M059J (cell line): Measurements from ENCODE around the gene UBAP1L. TPM values are rescaled to one million over a fixed set of nuclear protein-coding genes. Genes with fewer than 3 reads are reported as not detected.
"Not testable (repeated sequence)": the region's sequence is repeated elsewhere in the genome, so short reads cannot be mapped to it uniquely, and the experiment has no call there.

Experiments used
- DNase-seq: peaks from one replicate; pipeline ENCODE4 v3.0.0-alpha.2; 2012; ENCODE audit warnings: low read depth
- total RNA-seq: library from RNA; depleted of rRNA; stranded (reverse); fragments of >200 nt; shearing (Covaris generic); gene quantifications from 2 replicates; pipeline ENCODE4 v1.2.3, GENCODE V29; 2014; rRNA removed

Gene UBAP1L
- total RNA-seq: 0.10 and 0.12 TPM in 2 replicates

DNA sequence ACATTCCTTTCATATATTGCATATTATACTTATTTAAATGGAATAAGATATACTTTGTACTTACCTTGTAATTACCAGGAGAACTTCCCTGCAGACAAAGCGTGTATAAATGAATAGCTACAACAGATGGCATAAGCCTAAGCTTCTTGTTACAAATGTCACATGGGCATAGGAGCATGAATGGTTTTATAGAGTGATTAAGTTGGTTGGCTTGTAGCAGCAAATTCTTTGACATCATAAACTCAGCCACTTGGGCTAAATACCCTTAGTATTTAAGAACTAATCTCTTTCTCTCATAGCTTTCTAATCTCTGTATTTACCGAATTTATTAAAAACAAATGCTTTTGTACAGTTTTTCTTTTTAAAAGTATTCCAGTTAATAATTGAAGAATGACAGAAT is at the start of gene UBAP1L:
Gene UBAP1L, minus strand, starts transcription at position 115 of the 400 bp plus-strand sequence. CDS start 8,985 bp downstream, outside the sequence.
- DNase-seq: no peak

DNA sequence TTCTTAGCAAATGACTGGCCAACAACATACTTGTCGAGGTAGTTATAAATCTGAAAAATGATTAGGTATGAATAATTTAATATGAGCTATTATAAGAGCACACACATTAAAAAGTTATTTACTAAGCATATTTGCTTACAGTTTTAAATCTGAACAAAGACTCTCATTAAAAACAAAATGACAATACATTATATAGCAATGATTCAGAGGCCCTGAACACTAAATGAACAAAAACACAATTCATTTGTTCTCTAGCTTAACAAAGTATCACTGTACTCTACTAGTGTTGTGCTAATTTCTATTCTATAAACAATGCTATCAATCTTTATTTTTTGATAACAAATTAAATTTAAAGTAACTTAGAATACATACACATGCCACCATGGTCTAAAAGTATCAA is 49.1 kb upstream of the UBAP1L start:
- no peak for DNase-seq

DNA sequence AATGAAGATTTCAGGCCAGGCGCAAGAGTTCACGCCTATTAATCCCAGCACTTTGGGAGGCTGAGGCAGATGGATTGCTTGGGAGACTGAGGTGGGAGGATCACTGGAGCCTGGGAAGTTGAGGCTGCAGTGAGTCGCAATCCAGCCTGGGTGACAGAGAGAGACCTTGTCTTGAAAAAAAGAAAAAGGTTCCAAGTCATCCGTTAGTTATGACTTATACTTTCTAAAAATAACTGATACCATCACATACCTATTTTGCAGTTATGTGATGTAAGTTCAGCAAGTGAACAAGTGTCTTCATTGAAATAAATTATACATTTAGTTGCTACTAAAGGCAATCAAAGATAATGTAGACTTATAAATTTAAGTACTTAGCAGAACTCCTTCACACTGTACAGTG is 48.0 kb upstream of the UBAP1L start:
- no peak for DNase-seq

DNA sequence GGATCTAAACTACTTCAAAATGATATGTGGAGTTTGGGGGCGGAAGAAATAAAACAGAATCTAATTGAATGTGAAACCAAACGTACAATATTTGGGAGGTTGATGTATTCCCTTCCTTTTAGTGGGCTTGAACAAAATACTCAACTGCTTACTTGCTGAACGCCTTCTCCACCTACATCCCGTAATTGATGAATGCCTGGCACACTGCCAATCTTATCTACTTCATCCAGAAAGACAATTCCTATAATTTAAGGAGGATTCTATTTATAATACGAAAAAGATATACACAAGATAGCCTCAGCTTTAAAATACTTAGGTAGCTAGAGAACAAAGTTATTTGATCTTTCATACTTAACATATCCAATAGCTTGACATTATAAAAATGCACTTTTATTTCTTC is 41.7 kb upstream of the UBAP1L start:
- no peak for DNase-seq

DNA sequence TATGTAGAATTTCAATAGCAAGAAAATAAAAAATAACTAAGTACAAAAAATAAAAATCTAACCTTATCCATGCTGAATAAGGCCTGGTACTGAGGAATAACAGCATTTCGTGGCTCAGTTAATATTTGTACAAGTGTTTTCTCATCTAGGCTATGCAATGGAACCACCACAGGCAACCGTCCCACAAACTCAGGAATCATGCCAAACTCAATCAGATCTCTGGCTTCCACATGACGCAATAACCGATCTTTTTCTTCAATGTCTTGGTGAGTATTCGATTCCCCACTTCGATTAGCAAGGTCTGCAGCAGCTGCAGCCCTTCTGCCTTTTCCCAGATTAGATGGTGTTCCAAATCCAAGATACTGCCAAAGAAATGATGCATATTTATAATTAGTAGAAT is 39.7 kb upstream of the UBAP1L start:
- DNase-seq: no peak

DNA sequence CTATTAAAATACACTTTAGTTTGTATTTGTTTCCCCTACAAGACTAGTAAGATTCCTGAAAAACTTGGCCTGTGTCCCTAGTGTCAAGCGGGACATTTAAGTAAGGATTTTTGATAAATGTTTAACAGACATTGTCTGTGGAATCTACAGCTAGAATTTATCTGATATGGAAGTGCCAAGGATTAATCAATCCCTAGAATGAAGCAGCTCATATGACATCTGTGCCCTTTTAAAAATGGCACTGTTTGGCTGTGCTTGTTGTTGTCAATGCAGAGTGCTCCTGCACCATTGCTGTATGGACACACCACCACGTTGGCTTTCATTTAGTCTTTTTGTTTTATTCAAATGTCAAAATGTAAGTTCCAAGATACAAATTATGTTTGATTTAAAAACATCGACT is 32.9 kb upstream of the UBAP1L start:
- DNase-seq: no peak

DNA sequence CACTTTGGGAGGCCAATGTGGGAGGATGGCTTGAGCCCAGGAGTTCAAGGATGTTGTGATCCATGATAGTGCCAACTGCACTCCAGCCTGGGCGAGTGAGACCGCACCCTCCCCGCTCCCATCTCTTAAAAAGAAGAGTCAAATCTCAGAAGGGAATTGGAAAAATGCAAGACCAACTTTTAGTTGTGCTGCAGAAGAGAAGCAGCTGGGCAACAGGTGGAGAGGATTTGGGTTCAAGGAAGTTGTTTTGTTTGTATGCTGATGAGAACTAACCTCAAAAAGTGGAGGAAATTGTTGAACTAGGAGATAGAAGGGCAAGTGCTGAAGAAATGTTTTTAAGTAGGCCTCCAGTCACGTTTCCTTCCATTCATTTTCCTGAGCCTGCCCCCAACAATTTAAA is 31.4 kb upstream of the UBAP1L start:
- no peak for DNase-seq

DNA sequence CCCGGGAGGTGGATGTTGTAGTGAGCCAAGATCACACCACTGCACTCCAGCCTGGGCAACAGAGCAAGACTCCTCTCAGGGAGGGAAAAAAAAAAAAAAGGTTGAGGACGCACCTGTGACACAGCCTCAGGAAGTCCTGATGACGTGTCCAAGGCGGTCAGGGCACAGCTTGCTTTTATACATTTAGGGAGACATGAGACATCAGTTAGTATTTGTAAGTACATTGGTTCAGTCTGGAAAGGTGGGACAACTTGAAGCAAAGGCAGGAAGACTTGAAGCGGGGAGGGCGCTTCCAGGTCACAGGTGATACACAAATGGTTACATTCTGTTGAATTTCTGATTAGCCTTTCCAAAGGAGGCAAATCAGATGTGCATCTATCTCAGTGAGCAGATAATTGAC is 23.6 kb upstream of the UBAP1L start:
- DNase-seq: not testable (repeated sequence)

DNA sequence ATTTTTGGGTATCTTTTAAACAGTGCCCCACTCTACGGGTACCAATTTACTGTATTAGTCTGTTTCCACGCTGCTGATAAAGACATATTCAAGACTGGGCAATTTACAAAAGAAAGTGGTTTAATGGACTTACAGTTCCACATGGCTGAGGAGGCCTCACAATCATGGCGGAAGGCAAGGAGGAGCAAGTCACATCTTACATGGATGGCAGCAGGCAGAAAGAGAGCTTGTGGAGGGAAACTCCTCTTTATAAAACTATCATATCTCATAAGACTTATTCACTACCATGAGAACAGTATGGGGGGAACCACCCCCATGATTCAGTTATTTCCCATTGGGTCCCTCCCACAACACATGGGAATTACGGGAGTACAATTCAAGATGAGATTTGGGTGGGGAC is 22.9 kb upstream of the UBAP1L start:
- not testable (repeated sequence) for DNase-seq

DNA sequence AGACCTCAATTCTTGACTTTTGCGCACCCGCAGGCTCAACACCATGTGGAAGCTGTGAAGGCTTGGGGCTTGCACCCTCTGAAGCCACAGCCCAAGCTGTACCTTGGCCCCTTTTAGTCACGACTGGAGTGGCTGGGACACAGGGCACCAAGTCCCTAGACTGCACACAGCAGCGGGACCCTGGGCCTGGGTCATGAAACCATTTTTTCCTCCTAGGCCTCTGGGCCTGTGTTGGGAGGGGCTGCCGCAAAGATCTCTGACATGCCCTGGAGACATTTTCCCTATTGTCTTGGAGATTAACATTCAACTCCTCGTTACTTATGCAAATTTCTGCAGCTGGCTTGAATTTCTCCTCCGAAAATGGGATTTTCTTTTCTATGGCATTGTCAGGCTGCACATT is 22.1 kb upstream of the UBAP1L start:
- DNase-seq: not testable (repeated sequence)

DNA sequence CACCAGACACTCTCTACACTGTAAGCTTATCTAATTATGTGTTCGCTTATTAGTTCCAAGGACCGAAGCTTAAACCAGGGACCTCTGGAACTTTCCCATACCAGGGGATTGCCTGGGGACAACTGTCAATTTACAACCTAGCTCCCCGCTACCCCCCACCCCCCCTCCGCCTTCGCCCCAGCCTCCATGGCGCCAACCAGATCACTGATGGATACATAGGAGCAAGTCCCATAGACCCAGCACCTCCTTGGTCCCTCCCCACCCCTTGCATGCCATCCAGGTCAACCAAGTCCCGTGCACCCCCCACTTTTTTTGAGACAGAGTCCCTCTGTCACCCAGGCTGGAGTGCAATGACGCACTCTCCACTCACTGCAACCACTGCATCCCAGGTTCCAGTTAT is 19.5 kb upstream of the UBAP1L start:
- no peak for DNase-seq

DNA sequence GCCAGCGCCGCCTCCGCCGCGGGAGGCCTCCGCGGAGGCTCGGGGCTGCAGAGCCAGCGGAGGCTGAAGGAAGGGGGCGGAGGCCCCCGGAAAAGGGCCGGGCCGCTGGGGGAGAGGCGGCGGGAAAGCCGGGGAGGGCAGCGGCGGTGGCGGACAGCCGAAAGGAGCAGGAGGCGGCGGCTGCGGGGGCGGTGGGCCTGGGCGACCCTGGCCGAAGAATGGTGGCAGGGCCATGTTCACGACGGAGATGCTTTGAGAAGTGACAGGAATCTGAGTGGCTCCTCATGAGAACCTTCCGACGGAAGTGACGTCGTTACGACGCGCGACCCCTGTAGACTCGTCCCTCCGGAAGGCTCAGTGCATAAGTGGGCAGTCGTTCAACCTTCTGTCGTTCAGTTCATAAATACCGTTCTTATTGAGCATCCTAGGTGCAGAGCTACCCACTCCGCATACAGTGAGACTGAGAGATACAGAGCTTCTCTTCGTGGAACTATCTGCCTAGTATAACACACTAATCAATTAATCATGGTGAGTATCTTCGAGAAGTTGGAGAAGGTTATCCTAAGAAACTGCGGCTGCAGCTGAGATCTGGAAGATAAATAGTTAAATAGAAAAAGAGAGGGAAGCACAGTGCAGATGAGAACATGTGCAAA is 18.7 kb upstream of the UBAP1L start, which contains the start of gene PDCD7:
Gene PDCD7, minus strand, starts transcription at position 261 of the 653 bp plus-strand sequence. Its CDS starts 27 bp downstream, at position 234.
- peak; percentile 88 for DNase-seq

DNA sequence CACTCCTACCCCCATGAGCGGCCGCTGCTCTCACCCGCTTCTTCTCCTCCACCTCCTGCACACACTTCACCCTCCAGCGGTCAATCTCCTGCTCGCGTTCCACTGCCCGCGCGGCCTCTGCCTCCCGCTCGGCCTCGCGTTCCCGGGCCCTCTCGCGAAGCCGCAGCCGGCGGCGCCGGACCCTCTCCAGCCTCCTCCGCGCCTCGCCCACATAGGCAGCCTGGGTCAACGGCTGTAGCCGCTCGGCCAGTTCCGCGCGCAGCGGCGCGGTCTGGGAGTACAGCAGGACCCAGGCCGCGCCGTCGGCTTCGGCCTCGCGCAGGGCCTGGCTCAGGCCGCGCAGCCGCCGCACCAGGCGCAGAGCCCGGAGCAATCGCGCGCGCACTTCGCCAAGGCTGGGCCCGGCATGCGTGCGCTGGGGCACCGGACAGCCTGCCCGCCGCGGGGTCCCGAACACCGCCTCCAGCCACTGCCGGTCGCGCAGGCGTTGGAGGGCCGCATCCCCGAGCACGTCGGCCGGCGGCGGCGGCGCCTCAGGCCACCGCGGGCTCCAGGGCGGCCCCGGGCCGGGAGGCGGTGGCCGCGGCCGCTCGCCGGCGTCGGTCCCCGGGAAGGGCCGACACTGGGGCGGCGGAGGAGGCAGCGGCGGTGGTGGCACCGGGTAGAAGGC is 18.0 kb upstream of the UBAP1L start:
- peak; percentile 46 for DNase-seq

DNA sequence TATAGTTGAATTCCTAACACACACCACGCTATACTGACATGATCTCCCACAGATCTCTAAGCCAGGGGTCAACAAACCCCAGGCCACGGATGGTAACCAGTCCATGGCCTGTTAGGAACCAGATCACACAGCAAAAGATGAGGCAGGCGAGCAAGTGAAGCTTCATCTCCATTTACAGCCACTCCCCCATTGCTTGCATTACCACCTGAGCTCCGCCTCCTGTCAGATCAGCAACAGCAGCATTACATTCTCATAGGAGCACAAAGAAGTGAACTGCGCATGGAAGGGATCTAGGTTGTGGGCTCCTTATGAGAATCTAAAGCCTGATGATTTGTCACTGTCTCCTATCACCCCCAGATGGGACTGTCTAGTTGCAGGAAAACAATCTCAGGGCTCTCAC is 15.9 kb upstream of the UBAP1L start:
- DNase-seq: no peak

DNA sequence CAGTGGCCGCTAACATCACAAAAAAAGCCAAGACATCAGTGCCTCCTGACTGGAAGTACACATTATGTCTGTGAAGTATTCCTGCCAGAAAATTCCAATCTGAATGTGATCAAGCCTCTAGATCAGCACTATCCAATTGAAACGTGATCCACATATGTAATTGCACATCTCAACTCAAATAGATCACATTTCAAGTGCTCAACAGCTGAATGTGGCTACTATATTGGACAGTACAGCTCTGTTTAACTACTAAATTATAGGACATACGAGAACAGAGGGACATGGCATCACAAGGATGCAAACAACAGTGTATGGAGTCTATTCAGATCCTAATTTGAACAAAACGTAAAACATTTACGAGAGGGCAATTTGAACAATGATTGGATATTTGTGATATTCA is 542 bp upstream of the UBAP1L start:
- DNase-seq: no peak

DNA sequence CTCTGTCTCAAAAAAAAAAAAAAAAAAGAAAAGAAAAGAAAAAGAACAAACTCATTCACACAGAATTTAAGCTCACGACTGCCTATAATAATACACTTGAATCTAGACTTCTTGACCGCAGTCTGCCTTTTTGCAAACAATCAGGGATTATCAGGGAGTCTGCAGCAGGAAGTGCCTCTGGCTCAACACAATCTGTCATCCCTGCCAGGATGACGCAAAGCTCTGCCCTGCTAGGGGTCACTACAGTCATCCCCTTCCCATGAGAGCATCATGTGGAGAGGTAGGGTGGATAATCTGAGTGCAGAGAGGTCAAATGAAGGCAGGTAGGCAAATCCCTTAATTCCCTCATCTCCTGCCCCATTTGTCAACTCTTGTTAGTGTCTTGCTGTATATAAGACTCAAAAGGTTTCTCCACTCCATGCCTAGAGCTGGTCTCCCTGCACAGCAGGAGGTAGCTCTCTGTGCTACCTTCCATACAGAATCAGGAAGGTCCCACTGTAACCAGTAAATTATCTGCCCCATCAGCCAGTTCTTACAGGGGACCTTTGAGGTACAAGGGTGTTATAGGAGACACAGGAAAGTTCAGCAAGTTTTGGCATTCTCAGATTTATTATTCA is 4.2 kb downstream of the UBAP1L start:
- DNase-seq: peak; percentile 48

DNA sequence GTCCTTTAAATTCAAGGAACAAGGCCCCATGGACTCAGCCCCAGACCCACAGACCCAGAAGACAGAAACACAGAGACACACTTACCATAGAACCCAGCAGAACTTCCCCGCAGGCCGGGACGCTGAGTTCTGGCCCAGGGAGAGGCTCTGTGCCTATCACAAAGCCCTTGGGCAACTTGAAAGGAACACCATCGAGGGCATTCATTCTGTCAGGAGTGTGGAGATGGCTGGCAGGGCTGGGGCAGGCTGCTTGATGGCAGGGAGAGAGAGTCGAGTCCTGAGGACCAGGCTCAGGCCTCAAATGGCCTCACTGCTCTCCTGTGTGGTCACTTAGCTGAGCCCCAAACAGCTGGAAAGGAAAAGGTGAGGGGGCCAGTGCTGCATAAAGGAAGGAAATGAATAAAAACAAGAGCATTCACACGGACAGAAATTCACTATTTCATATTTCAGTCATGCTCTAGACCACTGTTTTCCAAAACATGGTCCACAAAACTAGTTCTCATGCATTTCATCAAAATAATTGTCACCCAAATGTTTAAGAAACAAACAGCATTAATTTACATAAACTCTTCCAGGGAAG is 8.9 kb downstream of the UBAP1L start:
- no peak for DNase-seq

DNA sequence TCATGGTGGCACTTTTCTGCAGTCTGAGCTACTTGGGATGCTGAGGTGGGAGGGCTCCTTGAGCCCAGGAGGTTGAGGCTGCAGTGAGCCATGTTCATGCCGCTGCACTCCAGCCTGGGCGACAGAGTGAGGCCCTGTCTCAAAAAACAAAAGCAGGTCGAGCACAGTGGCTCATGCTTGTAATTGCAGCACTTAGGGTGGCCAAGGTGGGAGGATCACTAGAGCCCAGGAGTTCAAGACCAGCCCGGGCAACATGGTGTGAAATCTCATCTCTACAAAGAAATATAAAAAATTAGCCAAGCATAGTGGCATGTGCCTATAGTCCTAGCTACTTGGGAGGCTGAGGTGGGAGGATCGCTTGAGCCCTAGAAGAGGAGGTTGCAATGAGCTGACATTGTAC is 10.0 kb downstream of the UBAP1L start:
- no peak for DNase-seq

DNA sequence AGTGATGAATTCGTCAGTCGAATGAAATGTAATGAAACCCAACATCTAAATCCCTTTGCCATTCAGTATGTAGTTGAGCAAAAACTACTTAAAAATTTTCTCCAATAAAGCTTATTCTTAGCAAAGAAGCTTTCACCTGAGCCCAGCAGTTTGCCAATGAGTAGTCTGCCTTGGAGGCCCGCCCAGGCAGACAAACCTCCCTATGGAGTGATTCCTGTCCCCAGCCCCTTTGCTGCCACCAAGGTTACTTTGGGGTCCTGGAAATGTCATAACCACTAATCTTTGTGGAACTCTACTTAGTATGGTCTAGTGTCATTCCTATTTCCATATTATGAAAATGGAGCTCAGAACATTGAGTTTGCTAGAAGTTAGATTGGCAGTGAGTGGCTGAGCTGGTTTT is 12.1 kb downstream of the UBAP1L start:
- no peak for DNase-seq

DNA sequence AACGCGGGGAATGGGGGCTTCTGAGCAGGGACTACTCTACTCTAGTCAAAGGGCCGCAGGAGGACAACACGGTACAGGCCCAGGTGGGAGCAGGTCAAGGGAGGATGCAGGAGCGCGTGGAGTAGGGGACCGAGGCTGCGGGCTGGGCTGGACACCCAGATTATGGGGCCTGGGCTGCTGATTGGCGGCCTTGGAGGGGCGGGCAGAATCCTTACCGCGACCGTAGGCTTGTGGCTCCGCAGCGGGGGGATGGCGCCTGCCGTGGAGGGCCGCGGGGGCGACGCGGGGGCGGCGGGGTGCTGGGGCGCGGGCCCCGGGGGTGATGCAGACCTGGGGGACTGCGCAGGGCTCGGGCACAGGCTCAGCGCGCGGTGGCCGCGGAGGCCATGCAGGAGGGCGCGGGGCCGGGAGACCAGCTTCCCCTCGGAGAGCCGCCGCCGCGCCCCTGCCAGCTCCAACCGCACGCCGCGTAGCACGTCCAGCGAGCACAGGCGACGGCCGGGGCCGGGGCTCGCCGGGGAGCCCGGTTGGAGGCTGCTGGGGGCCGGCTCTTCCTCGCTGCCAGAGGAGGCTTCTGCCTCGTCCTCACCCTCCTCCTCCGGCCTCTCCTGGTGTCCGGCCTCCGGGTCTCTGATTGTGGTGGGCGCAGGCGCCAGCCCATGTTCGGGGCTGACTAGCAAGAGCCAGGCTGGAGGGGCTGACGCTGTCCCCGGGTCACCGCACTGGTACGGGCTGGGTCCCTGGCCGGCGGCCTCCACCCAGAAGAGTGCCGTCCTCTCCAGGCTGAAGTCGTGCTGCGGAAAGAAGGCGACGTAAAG is 12.9 kb downstream of the UBAP1L start:
- DNase-seq: no peak

DNA sequence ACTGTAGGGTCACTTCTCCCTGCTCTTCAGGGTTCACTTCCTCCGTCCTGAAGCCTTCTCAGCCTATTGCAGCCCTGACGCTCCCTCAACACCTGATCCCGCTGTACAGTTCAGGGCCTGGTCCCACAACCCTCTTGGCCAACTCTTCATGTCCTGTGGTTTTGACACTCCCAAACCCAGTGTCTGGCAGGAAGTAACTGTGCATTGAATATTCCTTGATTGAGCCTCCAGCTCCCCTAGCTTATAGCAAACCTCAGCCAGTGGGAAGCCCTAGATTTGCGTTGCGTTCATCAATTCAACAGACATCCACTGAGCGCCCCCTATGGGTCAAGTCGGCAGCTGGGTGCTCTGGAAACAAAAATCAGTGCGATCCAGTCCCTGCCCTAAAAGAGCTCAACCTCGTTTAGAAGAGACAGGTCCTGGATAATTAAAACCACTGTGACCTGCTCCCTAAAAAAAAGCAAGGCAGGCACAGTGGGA is 13.5 kb downstream of the UBAP1L start:
- peak; percentile 19 for DNase-seq

DNA sequence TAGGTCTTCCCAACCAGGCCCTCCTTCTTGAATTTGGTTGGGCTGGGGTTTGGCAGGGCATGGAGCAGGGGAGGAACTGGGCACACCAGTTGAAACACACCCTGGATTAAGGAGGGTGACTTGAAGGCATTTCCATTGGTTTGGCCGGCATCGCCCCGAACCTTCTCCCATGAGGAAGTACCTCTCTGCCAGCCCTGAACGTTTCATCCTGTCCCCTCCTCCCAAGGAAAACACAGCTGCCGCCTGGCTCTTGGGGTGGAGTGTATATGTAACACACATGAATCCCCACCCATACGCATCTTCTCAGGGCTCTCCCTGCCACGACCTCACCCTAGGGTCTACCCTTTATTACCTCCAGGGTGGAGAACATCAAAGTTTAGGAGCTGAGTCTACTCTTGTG is 14.6 kb downstream of the UBAP1L start:
- DNase-seq: no peak
